ENCODE measurements around the gene PPP1R3E. TPM values are rescaled to one million over a fixed set of nuclear protein-coding genes. Genes with fewer than 3 reads are reported as not detected.

Gene PPP1R3E
- total RNA-seq, 4 donors from 2014 or later, result 12.6 to 14.5 (median 13.9) TPM

GRCh38 chr14:23299986-23300686 is 2.5 kb downstream of the PPP1R3E start:
- H3K4me1 ChIP-seq, result peaks cover 9 to 24% of the 10 kb centered on the region in 2 donors
- H3K27ac ChIP-seq, result peak overlapping the region; percentile 98 to 100 (median 100)
- no peaks in the 10 kb centered on the region for H3K27me3 ChIP-seq
- DNase-seq, result no peak
- 76 to 84% methylated on average over 10 of the region's 10 CpGs for WGBS, 2 donors
- peak overlapping the region; percentile 25 to 87 (median 50) for H3K4me3 ChIP-seq (replicated peaks in 1 of 3)
- TF ChIP-seq POLR2A (IDR thresholded peaks at IDR 0.05) (no peak), CTCF (IDR thresholded peaks at IDR 0.05) (no peak)
- intact Hi-C loops (cut with DNase I), result loop anchor here (10.0 kb wide), 1 partner anchor 175 kb away; no protein-coding TSS in a partner anchor
- H3K36me3 ChIP-seq, result peaks cover 0 to 5% of the 10 kb centered on the region in 2 donors
- H3K9me3 ChIP-seq, result no peaks in the 10 kb centered on the region

- DNase-seq, result peak; percentile 17 to 33
- Histone ChIP-seq H3K9me3 (no peaks in the 10 kb centered on the region), H3K4me1 (peaks cover 14 to 31% of the 10 kb centered on the region in 2 donors), H3K36me3 (peaks cover 0 to 5% of the 10 kb centered on the region in 2 donors), H3K27me3 (no peaks in the 10 kb centered on the region), H3K4me3 (replicated peaks in 1 of 3) (no peak overlapping the region), H3K27ac (peak overlapping the region in 2 of 3 donors; percentile 1 to 22)
- TF ChIP-seq POLR2A (IDR thresholded peaks at IDR 0.05) (no peak), CTCF (IDR thresholded peaks at IDR 0.05) (peak in 3 of 6 experiments; percentile 19 to 51 (median 26))
- intact Hi-C loops (cut with DNase I), result loop anchor here (10.0 kb wide), 1 partner anchor 175 kb away; no protein-coding TSS in a partner anchor
- whole genome bisulfite sequencing, 2 donors, result 91% methylated on average over 2 of the region's 2 CpGs
Observed at GRCh38 chr14:23299211-23299957, 3.3 kb downstream of the PPP1R3E start.

GRCh38 chr14:23297611-23298277 is 4.9 kb downstream of the PPP1R3E start:
- peaks cover 0 to 5% of the 10 kb centered on the region in 2 donors for H3K36me3 ChIP-seq
- H3K27me3 ChIP-seq, result no peaks in the 10 kb centered on the region
- peaks cover 14 to 25% of the 10 kb centered on the region in 2 donors for H3K4me1 ChIP-seq
- 91 to 95% methylated on average over 7 of the region's 7 CpGs for WGBS, 2 donors
- H3K27ac ChIP-seq, result peak overlapping the region in 1 of 3 donors; percentile 2
- H3K4me3 ChIP-seq (replicated peaks in 1 of 3), result no peak overlapping the region
- TF ChIP-seq POLR2A (IDR thresholded peaks at IDR 0.05) (no peak), CTCF (IDR thresholded peaks at IDR 0.05) (no peak)
- intact Hi-C loops (cut with DNase I), result loop anchor here (10.0 kb wide), 1 partner anchor 173 kb away; no protein-coding TSS in a partner anchor
- no peak for DNase-seq
- no peaks in the 10 kb centered on the region for H3K9me3 ChIP-seq

- Histone ChIP-seq H3K4me3 (replicated peaks in 1 of 3) (no peak overlapping the region), H3K27me3 (no peaks in the 10 kb centered on the region), H3K36me3 (peaks cover 0 to 5% of the 10 kb centered on the region in 2 donors), H3K9me3 (no peaks in the 10 kb centered on the region), H3K4me1 (peaks cover 14 to 25% of the 10 kb centered on the region in 2 donors), H3K27ac (no peak overlapping the region)
- TF ChIP-seq POLR2A (IDR thresholded peaks at IDR 0.05), result no peak
- no peak for TF ChIP-seq CTCF (IDR thresholded peaks at IDR 0.05)
- DNase-seq, result no peak
- intact Hi-C loops (cut with DNase I), result loop anchor here (10.0 kb wide), 1 partner anchor 172 kb away; no protein-coding TSS in a partner anchor
- 85 to 89% methylated on average over 7 of the region's 7 CpGs for WGBS, 2 donors
Observed at GRCh38 chr14:23297096-23297495, 5.6 kb downstream of the PPP1R3E start.
